Measurements from ENCODE around the gene LYRM9.

Gene LYRM9

DNA sequence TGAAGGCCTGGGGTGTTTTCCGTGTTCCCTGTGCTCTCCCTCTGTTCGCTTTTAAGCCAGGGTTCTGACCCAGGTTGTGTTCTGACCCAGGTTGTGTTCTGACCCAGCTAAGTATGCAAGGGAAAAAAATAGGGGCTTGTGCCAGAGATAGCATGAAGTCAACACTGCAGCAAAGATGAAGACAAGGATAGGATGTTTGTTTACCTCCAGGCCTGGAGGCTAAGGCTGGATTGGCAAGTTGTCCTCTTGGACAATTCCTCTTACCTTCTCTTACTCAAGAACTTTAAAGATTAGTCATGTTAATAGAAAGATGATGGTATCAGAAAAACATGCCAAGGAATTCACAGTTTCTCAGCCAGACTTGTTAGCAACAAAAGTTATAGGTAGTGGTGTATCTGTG lies 19.4 kb downstream of the LYRM9 start:
- H3K9me3 ChIP-seq (ENCODE audit: control insufficient read depth, insufficient read depth, low read length), result no peaks in the 10 kb centered on the region; the same call in 1 of the 2 replicates
- H3K36me3 ChIP-seq (ENCODE audit: insufficient read depth, low read length), result no peaks in the 10 kb centered on the region
- H3K4me1 ChIP-seq (ENCODE audit: insufficient read depth, low read length), result no peaks in the 10 kb centered on the region
- no peak overlapping the region for H3K9ac ChIP-seq (ENCODE audit: low read depth, low read length)

DNA sequence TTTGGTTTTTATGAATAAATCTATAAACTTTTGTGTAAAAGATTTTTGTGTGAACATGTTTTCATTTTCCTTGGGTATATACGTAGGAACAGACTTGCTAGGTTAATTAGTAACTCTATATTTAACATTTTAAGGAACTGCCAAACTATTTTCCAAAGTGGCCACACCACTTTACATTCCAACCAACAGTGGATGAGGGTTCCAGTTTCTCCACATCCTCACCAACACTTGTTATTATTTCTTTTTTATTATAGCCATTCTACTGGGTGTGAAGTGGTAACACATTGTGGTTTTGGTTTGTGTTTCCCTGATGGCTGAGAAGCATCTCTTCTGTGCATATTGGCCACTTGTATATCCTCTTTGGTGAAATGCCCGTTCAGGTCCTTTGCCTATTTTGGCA lies 20.0 kb downstream of the LYRM9 start:
- no peaks in the 10 kb centered on the region; the same call in 1 of the 2 replicates for H3K9me3 ChIP-seq (ENCODE audit: control insufficient read depth, insufficient read depth, low read length)
- H3K9ac ChIP-seq (ENCODE audit: low read depth, low read length), result no peak overlapping the region
- H3K36me3 ChIP-seq (ENCODE audit: insufficient read depth, low read length), result no peaks in the 10 kb centered on the region
- no peaks in the 10 kb centered on the region for H3K4me1 ChIP-seq (ENCODE audit: insufficient read depth, low read length)

DNA sequence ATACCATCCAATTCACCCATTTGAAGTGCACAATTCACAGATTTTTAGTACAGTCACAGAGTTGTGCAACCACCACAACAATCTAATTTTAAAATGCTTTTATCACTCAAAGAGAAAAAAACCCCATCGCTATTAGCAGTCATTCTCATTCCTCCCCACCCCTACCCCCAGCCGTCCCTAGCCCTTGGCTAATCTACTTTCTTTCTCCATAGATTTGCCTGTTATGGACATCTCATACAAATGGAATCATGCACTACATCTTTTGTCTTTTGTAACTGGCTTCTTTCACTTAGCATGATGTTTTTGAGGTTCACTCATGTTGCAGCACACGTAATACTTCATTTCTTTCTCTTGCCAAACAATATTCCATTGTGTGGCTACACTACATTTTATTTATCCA lies 20.4 kb downstream of the LYRM9 start:
- Histone ChIP-seq H3K4me1 (ENCODE audit: insufficient read depth, low read length) (no peaks in the 10 kb centered on the region), H3K9me3 (ENCODE audit: control insufficient read depth, insufficient read depth, low read length) (no peaks in the 10 kb centered on the region; the same call in 1 of the 2 replicates), H3K9ac (ENCODE audit: low read depth, low read length) (no peak overlapping the region), H3K36me3 (ENCODE audit: insufficient read depth, low read length) (no peaks in the 10 kb centered on the region)

DNA sequence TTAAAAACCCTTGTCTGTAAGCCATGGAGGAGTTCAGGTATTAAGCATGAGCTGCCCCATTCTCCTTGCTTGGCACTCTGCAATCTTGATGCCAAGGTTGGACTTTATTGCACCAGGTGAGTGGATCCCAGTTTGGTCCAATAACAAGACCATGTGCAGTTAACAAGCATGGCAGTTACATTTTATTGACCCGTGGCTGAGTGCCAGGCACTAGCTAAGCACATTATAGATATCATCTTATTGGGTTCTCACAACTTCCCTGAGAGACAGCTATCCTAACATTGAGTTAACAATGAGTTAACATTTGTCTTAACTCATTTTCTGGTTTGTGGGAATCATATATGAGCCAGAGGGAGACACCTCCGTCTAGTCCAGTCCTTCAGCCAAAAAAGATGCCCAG lies 21.8 kb downstream of the LYRM9 start:
- Histone ChIP-seq H3K36me3 (ENCODE audit: insufficient read depth, low read length) (no peaks in the 10 kb centered on the region), H3K9me3 (ENCODE audit: control insufficient read depth, insufficient read depth, low read length) (no peaks in the 10 kb centered on the region; the same call in 1 of the 2 replicates), H3K9ac (ENCODE audit: low read depth, low read length) (no peak overlapping the region), H3K4me1 (ENCODE audit: insufficient read depth, low read length) (no peaks in the 10 kb centered on the region)

DNA sequence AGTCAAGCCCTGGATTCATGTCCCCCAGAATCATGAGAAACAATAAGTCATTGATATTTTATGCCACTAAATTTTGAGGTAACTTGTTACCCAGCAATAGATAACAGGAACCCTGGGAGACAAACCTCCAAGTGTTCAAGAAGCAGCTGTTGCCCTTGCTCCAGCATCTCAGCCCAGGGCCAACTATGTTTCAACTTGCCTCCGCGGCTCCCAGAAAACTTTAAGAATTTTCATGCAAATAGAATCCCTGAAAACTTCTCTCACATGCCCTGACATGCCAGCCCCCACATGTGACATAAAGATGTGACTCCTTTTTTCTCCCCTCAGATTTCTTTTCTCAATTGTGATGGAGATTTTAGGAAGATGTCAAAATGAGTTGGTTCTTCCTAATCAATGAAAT lies 22.8 kb downstream of the LYRM9 start:
- Histone ChIP-seq H3K4me1 (ENCODE audit: insufficient read depth, low read length) (no peaks in the 10 kb centered on the region), H3K9ac (ENCODE audit: low read depth, low read length) (no peak overlapping the region), H3K36me3 (ENCODE audit: insufficient read depth, low read length) (no peaks in the 10 kb centered on the region), H3K9me3 (ENCODE audit: control insufficient read depth, insufficient read depth, low read length) (no peaks in the 10 kb centered on the region; the same call in 1 of the 2 replicates)

DNA sequence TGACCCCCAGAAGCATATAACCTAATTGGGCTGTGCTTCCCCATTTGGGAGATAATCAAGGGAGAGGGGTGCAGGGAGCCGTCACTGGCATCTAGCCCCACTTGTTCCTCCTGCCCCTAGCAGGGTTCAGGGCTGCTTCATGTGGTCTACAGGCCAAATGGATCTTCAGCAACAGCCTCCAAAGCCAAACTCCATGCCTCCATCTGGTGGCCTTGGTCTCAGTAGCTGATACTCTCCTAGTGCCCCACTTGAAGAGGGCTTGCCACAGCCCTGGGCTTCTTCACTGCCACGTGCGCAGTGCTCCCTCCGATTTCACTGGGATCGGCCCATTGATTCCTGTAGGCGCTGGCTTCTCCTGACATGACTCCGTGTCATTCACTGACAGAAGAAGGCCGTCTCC lies 24.6 kb downstream of the LYRM9 start:
- no peaks in the 10 kb centered on the region for H3K36me3 ChIP-seq (ENCODE audit: insufficient read depth, low read length)
- no peaks in the 10 kb centered on the region; the same call in 1 of the 2 replicates for H3K9me3 ChIP-seq (ENCODE audit: control insufficient read depth, insufficient read depth, low read length)
- no peak overlapping the region for H3K9ac ChIP-seq (ENCODE audit: low read depth, low read length)
- no peaks in the 10 kb centered on the region for H3K4me1 ChIP-seq (ENCODE audit: insufficient read depth, low read length)

DNA sequence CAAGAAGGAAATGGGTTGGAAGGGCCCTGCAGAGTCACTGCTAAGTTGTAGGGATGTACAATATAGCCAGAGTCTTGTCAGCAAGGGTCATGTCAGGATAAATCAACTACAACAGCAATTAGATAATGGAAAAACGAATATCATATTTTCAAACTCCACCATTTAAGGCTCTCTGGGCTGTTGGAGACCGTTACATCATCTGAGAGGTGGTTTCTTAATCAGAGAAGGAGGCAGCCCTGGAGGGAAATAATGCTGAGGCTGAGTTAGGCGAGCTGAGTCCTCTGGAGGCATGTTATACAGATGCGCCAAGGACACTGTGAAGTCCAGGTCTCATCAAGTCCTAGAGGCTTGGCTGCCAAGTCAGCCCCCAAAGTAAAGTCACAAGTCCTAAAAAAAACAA lies 30.3 kb downstream of the LYRM9 start:
- Histone ChIP-seq H3K36me3 (ENCODE audit: insufficient read depth, low read length) (no peaks in the 10 kb centered on the region), H3K9ac (ENCODE audit: low read depth, low read length) (no peak overlapping the region), H3K9me3 (ENCODE audit: control insufficient read depth, insufficient read depth, low read length) (no peaks in the 10 kb centered on the region), H3K4me1 (ENCODE audit: insufficient read depth, low read length) (no peaks in the 10 kb centered on the region)

DNA sequence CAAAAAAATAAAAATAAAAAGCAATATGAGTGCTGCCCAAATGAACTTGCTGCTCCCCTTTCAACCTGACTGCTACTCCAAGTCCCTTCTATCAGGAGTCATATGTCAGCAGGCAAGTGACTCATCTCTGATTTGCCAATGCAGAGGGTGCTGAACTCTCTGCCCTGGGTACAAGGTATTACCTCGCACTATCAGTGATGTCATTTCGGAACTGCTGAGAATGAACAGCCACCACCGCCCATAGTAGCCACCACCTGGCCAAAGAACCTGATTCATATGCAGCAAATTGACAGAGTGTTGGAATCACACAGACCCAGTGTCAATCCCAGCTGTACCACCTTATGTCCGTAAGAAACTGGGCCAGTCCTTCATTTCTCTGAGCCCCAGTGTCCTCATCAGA lies 31.2 kb downstream of the LYRM9 start:
- Histone ChIP-seq H3K36me3 (ENCODE audit: insufficient read depth, low read length) (no peaks in the 10 kb centered on the region), H3K9ac (ENCODE audit: low read depth, low read length) (no peak overlapping the region), H3K9me3 (ENCODE audit: control insufficient read depth, insufficient read depth, low read length) (no peaks in the 10 kb centered on the region), H3K4me1 (ENCODE audit: insufficient read depth, low read length) (peaks cover 4% of the 10 kb centered on the region; the same call in 1 of the 2 replicates)

DNA sequence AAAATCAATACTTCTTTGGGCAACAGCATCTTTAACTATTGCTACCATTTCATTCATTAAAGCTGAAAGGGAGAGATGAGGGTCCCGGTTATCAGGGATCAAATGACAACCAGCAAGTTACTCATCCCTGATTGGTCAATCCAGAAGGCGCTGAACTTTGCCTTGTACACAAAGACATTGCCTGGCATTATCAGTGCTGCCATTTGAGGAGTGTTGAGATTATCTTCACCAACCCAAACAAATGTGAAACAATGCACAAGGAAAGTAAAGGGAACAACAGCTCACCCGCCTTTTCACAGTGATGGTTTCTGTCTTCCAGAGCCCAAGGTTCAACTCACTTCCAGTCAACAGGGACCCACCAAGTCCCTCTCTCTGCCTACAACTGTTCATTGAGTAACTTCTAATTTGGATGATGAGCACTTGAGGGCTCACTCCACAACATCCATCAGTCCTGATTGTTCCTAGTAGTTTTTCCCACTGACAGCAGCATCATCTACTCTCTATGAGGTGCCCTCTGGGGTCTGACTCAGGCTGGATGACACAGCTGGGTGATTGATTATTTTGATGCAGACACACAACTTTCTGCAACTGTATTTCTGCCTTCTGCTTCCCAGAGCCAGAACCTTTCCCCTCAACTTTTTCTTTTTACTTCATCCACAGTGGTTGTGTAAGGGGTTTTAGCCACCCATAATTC lies 32.0 kb downstream of the LYRM9 start:
- Histone ChIP-seq H3K9ac (ENCODE audit: low read depth, low read length) (no peak overlapping the region), H3K9me3 (ENCODE audit: control insufficient read depth, insufficient read depth, low read length) (no peaks in the 10 kb centered on the region), H3K36me3 (ENCODE audit: insufficient read depth, low read length) (no peaks in the 10 kb centered on the region), H3K4me1 (ENCODE audit: insufficient read depth, low read length) (peaks cover 8% of the 10 kb centered on the region; the same call in 1 of the 2 replicates)

DNA sequence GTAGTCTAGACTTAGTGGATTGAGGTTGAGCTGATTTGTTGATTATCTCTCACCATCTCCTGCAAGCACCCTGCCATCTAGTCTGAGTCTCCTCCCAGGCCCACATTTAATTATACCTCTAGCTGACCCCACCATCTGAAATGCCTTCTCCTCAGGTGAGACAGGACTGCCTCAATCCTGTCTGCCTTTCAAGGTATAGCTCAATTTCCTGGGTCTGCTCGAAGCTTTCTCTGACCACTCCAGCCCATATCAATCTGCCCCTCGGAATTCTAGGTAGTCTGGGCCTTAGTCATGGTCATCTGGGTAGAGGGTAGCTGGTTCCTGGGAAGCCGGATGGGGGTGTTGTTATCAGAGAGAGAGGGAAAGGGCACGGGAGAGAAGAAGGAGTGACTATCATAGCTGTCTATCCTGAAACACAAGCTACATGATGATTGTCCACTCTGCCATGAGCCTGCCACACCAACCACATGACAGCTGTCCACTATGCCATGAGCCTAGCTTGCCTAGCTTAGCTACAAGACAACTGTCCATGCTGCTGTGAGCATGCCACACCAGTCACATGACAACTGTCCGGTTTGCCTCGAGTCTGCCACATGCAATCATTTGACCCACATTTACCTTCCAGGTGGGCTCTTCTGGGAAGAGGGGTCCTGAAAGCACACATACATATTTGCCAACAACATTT lies 34.4 kb downstream of the LYRM9 start:
- Histone ChIP-seq H3K4me1 (ENCODE audit: insufficient read depth, low read length) (peaks cover 8% of the 10 kb centered on the region; the same call in 1 of the 2 replicates), H3K9ac (ENCODE audit: low read depth, low read length) (no peak overlapping the region), H3K36me3 (ENCODE audit: insufficient read depth, low read length) (no peaks in the 10 kb centered on the region), H3K9me3 (ENCODE audit: control insufficient read depth, insufficient read depth, low read length) (no peaks in the 10 kb centered on the region)

DNA sequence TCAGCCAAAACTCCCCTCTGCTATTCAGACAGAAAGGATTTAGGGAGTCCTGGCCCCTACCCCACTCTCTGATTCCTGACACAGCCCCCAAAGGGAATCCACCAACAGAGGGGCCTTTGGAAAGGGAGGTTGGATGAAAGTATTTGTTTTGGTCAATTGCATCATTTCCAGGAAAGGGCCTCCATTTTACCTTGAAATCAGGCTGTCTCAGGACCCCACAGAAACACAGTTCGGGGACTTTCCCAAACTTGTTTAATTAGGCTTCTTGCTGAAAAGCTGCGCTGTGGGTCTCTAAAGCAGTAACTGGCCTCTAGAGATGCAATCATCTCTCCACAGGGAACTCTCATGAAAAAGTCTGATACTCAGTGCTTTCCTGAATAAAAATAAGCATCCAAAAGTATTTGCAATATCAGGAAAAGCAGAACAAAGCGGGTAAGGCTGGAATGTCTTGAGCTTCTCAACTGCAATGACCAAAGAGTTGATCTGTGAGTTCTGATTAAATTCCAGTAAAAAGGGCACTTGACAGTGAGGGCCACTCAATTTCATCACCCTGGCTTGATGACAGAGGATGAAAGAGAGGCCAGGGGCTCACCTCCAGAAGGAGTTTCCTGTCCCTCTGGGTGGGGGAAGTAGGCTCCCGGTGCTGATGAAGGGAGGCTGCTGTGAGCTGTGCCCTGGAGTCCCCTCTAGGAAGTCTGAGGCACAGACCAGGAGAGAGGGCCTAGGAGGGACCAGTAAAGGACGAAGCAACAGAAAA lies 36.3 kb downstream of the LYRM9 start:
- Histone ChIP-seq H3K9ac (ENCODE audit: low read depth, low read length) (no peak overlapping the region), H3K9me3 (ENCODE audit: control insufficient read depth, insufficient read depth, low read length) (no peaks in the 10 kb centered on the region), H3K36me3 (ENCODE audit: insufficient read depth, low read length) (no peaks in the 10 kb centered on the region), H3K4me1 (ENCODE audit: insufficient read depth, low read length) (peaks cover 8% of the 10 kb centered on the region; the same call in 1 of the 2 replicates)

DNA sequence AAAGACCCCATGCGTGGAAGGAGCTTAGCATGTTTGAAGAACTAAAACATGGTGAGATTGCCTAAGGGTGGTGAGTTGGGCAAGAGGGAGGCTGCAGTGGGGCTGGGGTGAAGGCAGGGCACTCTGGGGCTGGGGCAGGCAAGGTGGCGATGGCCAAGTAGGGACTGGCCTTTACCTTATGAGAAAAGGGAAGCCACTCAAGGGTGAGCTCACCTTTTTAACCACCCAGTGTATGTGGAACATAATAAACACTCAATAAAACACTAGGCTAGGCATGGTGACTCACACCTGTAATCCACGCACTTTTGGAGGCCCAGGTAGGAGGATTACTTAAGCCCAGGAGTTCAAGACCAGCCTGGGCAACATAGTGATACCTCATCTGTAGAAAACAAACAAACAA lies 37.7 kb downstream of the LYRM9 start:
- H3K36me3 ChIP-seq (ENCODE audit: insufficient read depth, low read length), result no peaks in the 10 kb centered on the region
- no peak overlapping the region for H3K9ac ChIP-seq (ENCODE audit: low read depth, low read length)
- peaks cover 8% of the 10 kb centered on the region; the same call in 1 of the 2 replicates for H3K4me1 ChIP-seq (ENCODE audit: insufficient read depth, low read length)
- H3K9me3 ChIP-seq (ENCODE audit: control insufficient read depth, insufficient read depth, low read length), result no peaks in the 10 kb centered on the region

DNA sequence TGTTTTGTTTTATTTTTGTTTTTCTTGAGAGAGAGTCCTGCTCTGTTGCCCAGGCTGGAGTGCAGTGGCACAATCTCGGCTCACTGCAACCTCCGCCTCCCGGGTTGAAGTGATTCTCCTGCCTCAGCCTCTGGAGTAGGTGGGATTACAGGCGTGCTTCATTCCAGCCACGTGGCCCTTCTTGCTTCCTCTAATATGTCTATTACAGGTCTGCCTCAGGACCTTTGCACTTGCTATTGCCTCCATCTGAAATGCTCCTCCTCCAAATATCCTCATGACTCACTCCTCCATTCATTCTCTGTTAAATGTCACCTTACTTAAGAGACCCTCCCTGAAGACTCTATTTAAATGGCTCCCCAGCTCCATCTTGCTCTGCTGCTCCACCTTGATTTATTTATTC lies 39.0 kb downstream of the LYRM9 start:
- H3K9me3 ChIP-seq (ENCODE audit: control insufficient read depth, insufficient read depth, low read length), result no peaks in the 10 kb centered on the region
- H3K36me3 ChIP-seq (ENCODE audit: insufficient read depth, low read length), result no peaks in the 10 kb centered on the region
- peaks cover 8% of the 10 kb centered on the region; the same call in 1 of the 2 replicates for H3K4me1 ChIP-seq (ENCODE audit: insufficient read depth, low read length)
- H3K9ac ChIP-seq (ENCODE audit: low read depth, low read length), result no peak overlapping the region

DNA sequence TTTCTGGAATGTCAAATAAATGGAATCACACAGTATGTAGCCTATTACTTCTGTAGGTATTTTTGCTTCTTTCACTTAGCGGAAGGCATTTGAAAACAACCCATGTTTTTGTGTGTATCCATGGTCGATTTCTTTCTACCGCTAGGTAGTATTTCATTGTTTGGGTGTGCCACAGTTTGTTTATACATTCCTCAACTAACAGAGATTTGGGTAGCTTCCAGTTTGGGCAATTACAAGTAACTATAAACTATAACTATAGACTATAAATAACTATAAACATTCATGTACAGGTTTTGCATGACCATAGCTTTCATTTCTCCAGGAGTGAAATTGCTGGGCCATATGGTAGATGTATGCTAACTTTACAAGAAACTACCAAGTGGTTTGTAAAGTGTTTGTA lies 40.1 kb downstream of the LYRM9 start:
- Histone ChIP-seq H3K9ac (ENCODE audit: low read depth, low read length) (no peak overlapping the region), H3K4me1 (ENCODE audit: insufficient read depth, low read length) (peaks cover 8% of the 10 kb centered on the region; the same call in 1 of the 2 replicates), H3K36me3 (ENCODE audit: insufficient read depth, low read length) (no peaks in the 10 kb centered on the region), H3K9me3 (ENCODE audit: control insufficient read depth, insufficient read depth, low read length) (no peaks in the 10 kb centered on the region)

All from ES-I3 (cell line).